ENCODE data around the gene HCRT.

Gene HCRT

GRCh38 chr17:42221886-42222745, 36.9 kb upstream of the HCRT start:
- peak; percentile 61 for TF ChIP-seq CTCF (IDR thresholded peaks at IDR 0.05)

- no peak for TF ChIP-seq CTCF (IDR thresholded peaks at IDR 0.05)
Measured at GRCh38 chr17:42214156-42214555, 28.9 kb upstream of the HCRT start.

- no peak for TF ChIP-seq CTCF (IDR thresholded peaks at IDR 0.05)
Measured at GRCh38 chr17:42212382-42212781, 27.1 kb upstream of the HCRT start.

GRCh38 chr17:42210046-42210445, 24.8 kb upstream of the HCRT start:
- TF ChIP-seq CTCF (IDR thresholded peaks at IDR 0.05): no peak

GRCh38 chr17:42203354-42203753, 18.1 kb upstream of the HCRT start:
- no peak for TF ChIP-seq CTCF (IDR thresholded peaks at IDR 0.05)

- TF ChIP-seq CTCF (IDR thresholded peaks at IDR 0.05): no peak
Measured at GRCh38 chr17:42202696-42203095, 17.4 kb upstream of the HCRT start.

- no peak for TF ChIP-seq CTCF (IDR thresholded peaks at IDR 0.05)
Measured at GRCh38 chr17:42202159-42202558, 16.9 kb upstream of the HCRT start.

- no peak for TF ChIP-seq CTCF (IDR thresholded peaks at IDR 0.05)
Measured at GRCh38 chr17:42201458-42201772, 16.2 kb upstream of the HCRT start.
